HG03064 (cell line): ENCODE results near the gene RBM18.

Experiments
- ATAC-seq: cut with Tn5 transposase; IDR thresholded peaks from one replicate; pipeline ENCODE4 v1.9.1; 2021; ENCODE audit warnings: low read depth; ENCODE audit not compliant: unreplicated experiment

Gene RBM18

DNA sequence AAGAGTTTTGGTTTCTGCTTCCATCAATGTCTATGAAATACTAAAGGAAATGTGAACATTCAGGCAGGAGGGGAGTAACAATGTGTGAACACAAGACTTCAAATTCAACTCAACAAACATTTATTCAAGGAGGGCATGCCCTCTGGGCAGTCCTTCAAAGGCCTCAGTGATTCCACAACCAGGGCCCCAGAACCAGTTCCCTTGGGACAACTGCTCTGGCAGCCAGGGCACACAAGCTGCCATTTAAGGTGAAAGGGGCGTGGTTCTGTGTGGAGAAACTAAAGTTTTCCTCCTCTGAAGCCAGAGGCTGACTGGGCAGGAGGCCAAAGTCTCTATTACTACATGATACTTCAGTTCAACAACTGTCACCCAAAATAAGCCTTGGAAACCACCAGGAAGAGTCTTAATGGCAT, 3.2 kb downstream of the RBM18 start:
- no peak for ATAC-seq

GRCh38 chr9:122258886-122259415, 5.7 kb downstream of the RBM18 start:
- no peak for ATAC-seq

GRCh38 chr9:122256206-122256605, 8.4 kb downstream of the RBM18 start:
- ATAC-seq: no peak

- ATAC-seq: no peak
Observed at GRCh38 chr9:122254761-122255160, 9.9 kb downstream of the RBM18 start.

DNA sequence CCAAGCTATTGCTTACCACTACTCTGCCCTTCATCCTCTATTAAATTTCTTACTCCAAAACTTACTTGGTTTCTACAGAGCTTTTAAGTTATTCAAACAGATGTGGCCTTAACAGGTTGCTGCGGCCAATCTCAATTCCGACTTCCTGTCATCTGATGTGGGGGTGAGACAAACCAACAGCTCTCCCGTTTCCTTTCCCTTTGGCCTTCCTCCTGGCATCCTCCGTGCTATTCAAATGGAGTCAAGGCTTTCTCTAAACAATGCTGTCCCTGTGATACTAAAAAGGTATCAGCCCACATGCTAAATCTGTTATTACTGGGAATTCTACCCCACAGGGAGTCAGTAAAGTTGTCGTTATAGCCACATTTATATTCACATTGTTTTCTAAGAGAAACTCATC, 11.8 kb downstream of the RBM18 start:
- no peak for ATAC-seq

GRCh38 chr9:122251351-122251750, 13.3 kb downstream of the RBM18 start:
- ATAC-seq: no peak

DNA sequence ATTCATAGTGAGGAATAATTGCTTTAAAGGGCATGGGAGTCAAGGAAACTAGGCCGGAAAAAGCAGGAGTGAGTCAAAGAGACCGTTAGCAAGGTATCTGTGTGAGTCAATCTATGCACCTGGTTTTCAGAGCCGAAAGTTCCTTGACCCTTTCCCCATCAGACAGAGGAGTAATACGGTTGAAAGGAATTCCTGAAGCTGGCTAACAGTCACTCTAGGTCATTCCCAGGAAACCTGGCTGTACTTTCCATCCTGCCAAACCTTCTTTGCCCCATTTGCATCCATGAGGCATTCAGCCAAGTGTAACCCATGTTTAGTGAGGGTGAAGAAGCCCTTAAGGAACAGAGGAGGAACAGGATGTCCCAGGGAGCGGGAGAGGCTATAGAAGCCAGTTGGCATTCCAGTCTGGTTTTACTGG, 16.2 kb downstream of the RBM18 start:
- ATAC-seq: no peak

DNA sequence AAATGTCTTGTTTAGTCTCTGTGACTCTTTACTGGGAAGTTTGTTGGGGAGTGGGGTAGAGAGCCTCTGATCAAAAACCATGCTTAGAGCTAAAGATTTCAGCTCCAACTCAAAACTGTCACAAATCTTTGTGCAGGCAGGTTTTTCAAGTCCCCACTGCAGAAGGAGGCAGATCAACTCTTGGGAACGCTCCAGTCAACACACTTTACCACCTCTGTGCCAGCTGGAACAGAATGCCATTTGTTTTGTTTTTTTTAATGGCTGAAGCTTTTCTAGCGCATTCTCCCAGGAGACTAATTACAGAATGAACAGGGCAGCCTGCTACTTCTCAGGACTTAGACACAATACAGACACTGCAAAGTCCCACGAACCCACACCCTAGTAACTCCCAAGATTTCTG, 18.0 kb downstream of the RBM18 start:
- ATAC-seq: no peak

DNA sequence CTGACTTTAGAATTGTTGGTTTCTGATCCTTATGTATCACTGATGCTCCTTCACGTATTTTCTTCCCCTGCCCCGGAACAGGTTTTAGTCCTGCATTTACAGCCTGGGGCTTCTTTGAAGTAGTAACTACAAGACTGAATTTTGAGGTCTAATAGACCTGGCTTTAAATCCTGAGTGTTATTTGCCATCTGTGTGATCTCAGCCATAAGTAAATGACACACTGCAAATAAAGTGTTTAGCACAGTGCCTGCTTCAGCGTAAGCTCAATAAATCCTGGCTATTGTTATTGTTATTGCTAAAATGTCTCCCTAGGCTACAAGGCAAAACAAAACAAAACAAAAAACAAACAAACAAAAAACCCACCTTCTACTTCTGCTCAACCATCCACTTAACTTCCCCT, 20.3 kb downstream of the RBM18 start:
- no peak for ATAC-seq

DNA sequence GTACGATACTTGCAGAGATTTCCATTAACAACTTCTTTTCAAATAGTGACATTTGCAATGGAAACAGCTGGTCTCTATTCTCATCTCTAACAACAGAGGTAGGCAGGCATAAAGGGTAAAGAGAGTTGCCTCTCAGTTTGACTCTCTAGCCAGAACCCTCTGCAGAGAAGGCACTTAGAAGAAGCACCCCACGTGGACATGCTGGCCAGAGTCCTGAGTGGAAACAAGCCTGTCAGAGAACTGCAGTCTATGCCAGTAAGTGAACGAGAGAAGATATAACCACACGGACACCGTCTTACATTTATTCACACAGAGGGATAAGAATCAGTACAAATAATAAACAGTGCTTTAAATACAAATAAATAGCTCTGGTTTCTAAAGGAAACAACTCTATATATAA, 24.9 kb downstream of the RBM18 start:
- ATAC-seq: no peak

DNA sequence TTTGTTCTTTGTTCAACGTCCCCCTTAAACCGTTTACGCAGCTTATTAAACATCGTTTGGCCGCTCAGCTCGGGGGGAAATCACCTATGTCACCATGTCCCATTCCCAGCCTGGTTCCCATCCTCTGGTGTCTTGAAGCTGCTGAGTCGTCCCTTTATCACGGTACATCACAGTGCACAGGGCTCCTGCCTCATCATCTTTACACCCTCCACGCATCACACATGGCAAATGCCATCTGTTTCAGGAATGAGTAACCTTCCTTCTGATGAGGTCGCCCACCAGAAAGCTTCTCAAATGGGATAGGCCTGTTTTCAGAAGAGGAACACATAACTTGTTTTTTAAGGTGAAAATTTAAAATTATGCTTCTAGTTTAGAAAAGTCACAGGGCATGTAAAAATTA, 28.0 kb downstream of the RBM18 start:
- ATAC-seq: no peak

DNA sequence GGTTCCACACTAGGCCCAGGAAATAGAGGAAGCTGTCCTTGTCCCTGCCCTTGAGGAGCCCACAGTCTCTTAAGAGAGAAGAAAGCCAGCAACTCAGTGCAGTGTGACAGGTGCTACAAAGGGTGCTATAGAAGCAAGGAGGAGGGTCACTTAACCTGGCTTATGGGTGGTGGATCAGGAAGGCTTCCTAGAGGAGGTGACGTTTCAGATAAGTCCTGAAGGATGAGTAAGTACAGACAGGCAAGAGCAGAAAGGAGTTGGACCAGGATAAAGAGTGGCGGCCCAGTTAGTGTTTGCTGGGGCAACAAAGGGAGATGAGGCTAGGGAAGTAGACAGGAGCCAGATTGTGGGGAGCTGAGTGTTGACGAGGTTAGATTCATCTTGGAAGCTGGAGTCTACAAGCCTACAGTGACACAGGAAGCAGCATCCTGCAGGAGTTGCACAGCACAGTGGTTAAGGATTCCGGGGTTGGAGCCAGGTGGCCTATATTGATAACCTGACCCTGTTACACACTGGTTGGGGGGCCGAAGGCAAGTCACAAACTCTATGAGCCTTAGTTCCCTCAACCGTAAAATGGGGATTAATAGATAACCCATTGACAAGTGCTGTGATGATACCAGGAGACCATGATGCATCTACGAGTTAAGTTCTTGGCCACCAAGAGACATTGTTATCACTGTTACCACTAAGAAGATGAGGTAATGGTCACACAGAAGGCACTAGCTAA, 30.5 kb downstream of the RBM18 start:
- ATAC-seq: no peak

DNA sequence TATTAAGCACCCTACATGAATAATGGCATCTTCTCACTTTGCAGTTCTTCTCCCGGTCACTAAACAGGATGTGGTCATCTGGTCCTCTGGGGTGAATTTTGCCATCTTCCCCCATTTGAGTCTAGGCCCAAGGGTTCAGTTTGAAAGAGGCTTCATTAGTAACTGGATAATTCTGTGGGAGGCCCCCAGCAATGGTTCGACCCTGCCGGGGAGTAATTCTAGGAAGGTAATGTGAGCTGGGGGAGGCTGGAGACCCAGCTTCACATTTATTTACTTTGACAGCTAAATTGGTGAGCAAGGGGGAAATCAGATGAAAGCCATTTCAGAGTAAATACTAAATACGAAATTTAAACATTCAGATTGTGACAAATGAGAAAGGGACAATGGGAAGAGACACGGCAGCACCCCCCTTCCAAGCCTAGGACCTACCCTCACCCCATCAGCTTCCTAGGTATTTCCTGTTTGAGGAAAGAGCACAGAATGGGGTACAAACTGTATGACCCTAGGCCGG, 31.8 kb downstream of the RBM18 start:
- no peak for ATAC-seq

GRCh38 chr9:122229485-122229837, 35.2 kb downstream of the RBM18 start:
- no peak for ATAC-seq

GRCh38 chr9:122228568-122229484, 35.8 kb downstream of the RBM18 start, which contains the start of gene LHX6:
Gene LHX6, minus strand, starts transcription at chr9:122228957. Its CDS starts 217 bp downstream, at chr9:122228740.
- ATAC-seq: no peak

DNA sequence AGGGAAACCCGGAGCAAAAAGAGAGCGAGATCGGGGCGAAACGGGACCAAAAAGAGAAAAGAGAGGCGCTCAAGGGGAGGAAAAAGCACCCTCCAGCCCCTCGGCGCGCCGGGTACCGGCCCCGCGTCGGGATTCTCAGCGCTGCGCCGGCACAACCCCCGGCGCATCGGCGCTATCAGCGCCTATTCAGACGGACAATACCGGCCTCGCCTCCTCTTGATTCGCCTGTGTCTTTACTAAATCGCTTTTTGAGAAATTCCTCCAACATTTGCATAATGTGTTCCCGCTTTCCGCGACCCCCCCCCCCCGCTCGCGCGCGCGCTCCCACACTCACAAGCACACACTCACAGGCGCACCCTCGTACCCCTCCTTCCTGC, 36.5 kb downstream of the RBM18 start:
- no peak for ATAC-seq

DNA sequence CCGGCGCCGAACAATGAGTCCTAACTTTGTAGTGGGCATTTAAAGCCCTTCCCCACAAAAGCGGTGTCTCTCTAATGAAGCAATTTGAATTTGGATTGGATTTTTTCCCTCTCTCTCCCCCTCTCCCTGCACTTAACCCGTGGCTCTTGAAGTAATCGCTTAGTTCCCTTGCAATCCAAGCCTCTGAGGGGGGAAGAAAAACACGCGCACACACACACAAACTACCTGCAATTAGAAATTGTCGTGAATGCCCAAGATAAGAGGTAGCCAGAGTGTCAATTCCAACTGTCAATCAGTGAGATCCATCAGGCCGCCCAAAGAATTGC, 37.1 kb downstream of the RBM18 start:
- ATAC-seq: no peak

- no peak for ATAC-seq
Observed at GRCh38 chr9:122226758-122227574, 37.7 kb downstream of the RBM18 start.

GRCh38 chr9:122226142-122226757, 38.4 kb downstream of the RBM18 start:
- no peak for ATAC-seq
